SK-N-SH (cell line): ENCODE results near the gene PEPD. TPM values are rescaled to one million over a fixed set of nuclear protein-coding genes. Genes with fewer than 3 reads are reported as not detected.

Source experiments
- CTCF ChIA-PET: fragments of 300-600, 350-600 bp; formaldehyde crosslinking; extraction: SDS; loops from one replicate; lab custom pipeline; 2021; lab: Yijun Ruan, JAX
- POLR2A ChIA-PET: fragments of 350-600 bp; sonication (Branson Sonifier 250); formaldehyde crosslinking; extraction: SDS; loops from one replicate; lab custom pipeline; 2020; ENCODE audit warnings: antibody characterized with exemption, inconsistent platforms; lab: Yijun Ruan, JAX
- DNase-seq: peaks from one replicate; pipeline ENCODE4 v3.0.0; 2012
- H2AFZ ChIP-seq: fragments of 200-600 bp; sonication (generic); 2 replicates; pipeline ENCODE4 v1.8.1; 2016; ENCODE audit warnings: antibody characterized with exemption, mild to moderate bottlenecking, low read depth
- H3F3A ChIP-seq: fragments of 200-600 bp; sonication (generic); replicated peaks from 2 replicates; pipeline ENCODE3; 2016; ENCODE audit warnings: antibody characterized with exemption, mild to moderate bottlenecking; ENCODE audit not compliant: insufficient read depth
- H3K27ac ChIP-seq, 2 experiments: fragments of 200-500 bp in 1 of 2; fragments of 200-600 bp in 1 of 2; sonication (Bioruptor generic) in 1 of 2; sonication (generic), shearing (Covaris generic) in 1 of 2; 2 replicates each; pipeline versions ENCODE4 v1.5.1 to v1.6.1; 2014 to 2016; ENCODE audit warnings: low read depth in 2 of 2, inconsistent platforms in 1 of 2, low read length in 1 of 2, mild to moderate bottlenecking in 1 of 2, mixed read lengths in 1 of 2
- H3K27me3 ChIP-seq: fragments of 200-600 bp; sonication (generic), shearing (Covaris generic); 2 replicates; pipeline ENCODE4 v1.6.1; 2016; ENCODE audit warnings: mixed run types; ENCODE audit not compliant: insufficient read depth
- H3K36me3 ChIP-seq, 2 experiments: fragments of 200-500 bp in 1 of 2; fragments of 200-600 bp in 1 of 2; sonication (Bioruptor generic) in 1 of 2; sonication (generic) in 1 of 2; replicated peaks in 1 of 2; 2 replicates each; pipeline versions ENCODE3 to v1.5.1; 2014 to 2016; ENCODE audit warnings: low read length in 1 of 2, mild to moderate bottlenecking in 1 of 2; ENCODE audit not compliant: insufficient read depth in 2 of 2, control insufficient read depth in 1 of 2
- H3K4me1 ChIP-seq, 2 experiments: fragments of 200-500 bp in 1 of 2; fragments of 200-600 bp in 1 of 2; sonication (Bioruptor generic) in 1 of 2; sonication (generic), shearing (Covaris generic) in 1 of 2; 2 replicates each; pipeline versions ENCODE4 v1.5.1 to v1.6.1; 2014 to 2016; ENCODE audit warnings: low read depth in 1 of 2, low read length in 1 of 2, mixed run types in 1 of 2; ENCODE audit not compliant: insufficient read depth in 2 of 2, control insufficient read depth in 1 of 2
- H3K4me2 ChIP-seq: fragments of 200-600 bp; sonication (generic), shearing (Covaris generic); 2 replicates; pipeline ENCODE4 v1.6.1; 2017; ENCODE audit warnings: mixed run types
- H3K4me3 ChIP-seq, 2 experiments: fragments of 200-500 bp in 1 of 2; fragments of 200-600 bp in 1 of 2; sonication (Bioruptor generic) in 1 of 2; sonication (generic), shearing (Covaris generic) in 1 of 2; 2 replicates each; pipeline versions ENCODE4 v1.5.1 to v1.8.1; 2014 to 2016; ENCODE audit warnings: low read depth in 2 of 2, inconsistent platforms in 1 of 2, low read length in 1 of 2, mild to moderate bottlenecking in 1 of 2, mixed read lengths in 1 of 2, moderate library complexity in 1 of 2
- H3K79me2 ChIP-seq: fragments of 200-600 bp; sonication (generic); 2 replicates; pipeline ENCODE4 v1.8.1; 2017; ENCODE audit warnings: mild to moderate bottlenecking; ENCODE audit not compliant: insufficient read depth
- H3K9ac ChIP-seq: fragments of 200-600 bp; sonication (generic); 2 replicates; pipeline ENCODE4 v1.6.1; 2017; ENCODE audit warnings: mixed run types
- H3K9me2 ChIP-seq: fragments of 200-600 bp; sonication (generic); 2 replicates; pipeline ENCODE4 v1.6.1; 2017; ENCODE audit warnings: mixed run types
- H3K9me3 ChIP-seq: fragments of 200-600 bp; sonication (generic); 2 replicates; pipeline ENCODE4 v1.6.1; 2017; ENCODE audit warnings: mixed run types, mild to moderate bottlenecking, moderate library complexity
- H4K20me1 ChIP-seq: fragments of 200-600 bp; sonication (generic); 2 replicates; pipeline ENCODE4 v1.6.1; 2017; ENCODE audit warnings: mild to moderate bottlenecking, mixed run types; ENCODE audit not compliant: insufficient read depth
- EP300 ChIP-seq, 2 experiments: IDR thresholded peaks; 2 replicates each; pipeline versions ENCODE4 v1.4.0 to v1.6.1; 2012; ENCODE audit warnings: borderline replicate concordance in 1 of 2, low read depth in 1 of 2, low read length in 1 of 2
- EZH2phosphoT487 ChIP-seq: fragments of 200-600 bp; sonication (generic); IDR thresholded peaks from 2 replicates; pipeline ENCODE4 v1.6.1; 2017; ENCODE audit warnings: low read depth, mixed run types, mild to moderate bottlenecking, antibody characterized with exemption, moderate library complexity, borderline replicate concordance
- FOSL2 ChIP-seq: IDR thresholded peaks from 2 replicates; pipeline ENCODE4 v1.4.0; 2012; ENCODE audit warnings: low read depth, mild to moderate bottlenecking, moderate library complexity, borderline replicate concordance
- GABPA ChIP-seq: IDR thresholded peaks from 2 replicates; pipeline ENCODE4 v1.4.0; 2012; ENCODE audit warnings: low read depth, mild to moderate bottlenecking
- GATA2 ChIP-seq: sonication (generic); formaldehyde crosslinking; IDR thresholded peaks from 2 replicates; pipeline ENCODE4 v1.5.0; 2020; ENCODE audit warnings: mild to moderate bottlenecking, missing genetic modification reagents
- JUND ChIP-seq: IDR thresholded peaks from 2 replicates; pipeline ENCODE4 v1.4.0; 2012
- MAX ChIP-seq: IDR thresholded peaks from 2 replicates; pipeline ENCODE4 v1.4.0; 2012; ENCODE audit warnings: low read depth
- MEF2A ChIP-seq: IDR thresholded peaks from 2 replicates; pipeline ENCODE4 v1.4.0; 2012; ENCODE audit warnings: low read depth, borderline replicate concordance
- NFIC ChIP-seq: IDR thresholded peaks from 2 replicates; pipeline ENCODE4 v1.4.0; 2012; ENCODE audit warnings: borderline replicate concordance
- POLR2AphosphoS5 ChIP-seq: IDR thresholded peaks from 2 replicates; pipeline ENCODE4 v1.6.1; 2012; ENCODE audit warnings: low read depth, low read length
- RAD21 ChIP-seq: IDR thresholded peaks from 2 replicates; pipeline ENCODE4 v1.6.1; 2012; ENCODE audit warnings: mild to moderate bottlenecking, low read length
- RCOR1 ChIP-seq: fragments of 150-350 bp; IDR thresholded peaks from 2 replicates; pipeline ENCODE4 v1.6.1; 2017; ENCODE audit warnings: antibody characterized with exemption, low read length
- RXRA ChIP-seq: IDR thresholded peaks from 2 replicates; pipeline ENCODE4 v1.4.0; 2012; ENCODE audit warnings: low read depth, mild to moderate bottlenecking, borderline replicate concordance
- SIN3A ChIP-seq: IDR thresholded peaks from 2 replicates; pipeline ENCODE4 v1.6.1; 2012; ENCODE audit warnings: low read depth, mild to moderate bottlenecking, low read length, moderate library complexity, borderline replicate concordance
- SMC3 ChIP-seq: IDR thresholded peaks from 2 replicates; pipeline ENCODE4 v1.6.1; 2012; ENCODE audit warnings: low read depth, low read length, improper control_type of control experiment
- TAF1 ChIP-seq: IDR thresholded peaks from 2 replicates; pipeline ENCODE4 v1.6.1; 2012; ENCODE audit warnings: low read depth, mild to moderate bottlenecking, low read length, moderate library complexity, borderline replicate concordance
- TEAD4 ChIP-seq: IDR thresholded peaks from 2 replicates; pipeline ENCODE4 v1.4.0; 2012; ENCODE audit warnings: mild to moderate bottlenecking, borderline replicate concordance; ENCODE audit not compliant: insufficient read depth
- USF1 ChIP-seq: IDR thresholded peaks from 2 replicates; pipeline ENCODE4 v1.4.0; 2012; ENCODE audit warnings: low read depth, borderline replicate concordance
- USF2 ChIP-seq: fragments of 150-350 bp; IDR thresholded peaks from 2 replicates; pipeline ENCODE4 v1.6.1; 2017; ENCODE audit warnings: antibody characterized with exemption, low read length, low read depth, borderline replicate concordance
- WGBS: methylation state at CpG from one replicate; pipeline ENCODE4 v1.1.6; 2017; ENCODE audit warnings: low lambda C conversion rate; 5-methylcytosine and 5-hydroxymethylcytosine counted together
- polyA plus RNA-seq, 3 experiments: library from polyadenylated mRNA; depleted of rRNA; stranded (reverse); fragments of >200 nt; gene quantifications; 2 replicates each; pipeline ENCODE4 v1.2.3, GENCODE V29; 2012

The PEPD gene
- polyA plus RNA-seq, 1 of the 3 experiments (the other 2 are of a cell fraction) = 88.9 TPM

DNA sequence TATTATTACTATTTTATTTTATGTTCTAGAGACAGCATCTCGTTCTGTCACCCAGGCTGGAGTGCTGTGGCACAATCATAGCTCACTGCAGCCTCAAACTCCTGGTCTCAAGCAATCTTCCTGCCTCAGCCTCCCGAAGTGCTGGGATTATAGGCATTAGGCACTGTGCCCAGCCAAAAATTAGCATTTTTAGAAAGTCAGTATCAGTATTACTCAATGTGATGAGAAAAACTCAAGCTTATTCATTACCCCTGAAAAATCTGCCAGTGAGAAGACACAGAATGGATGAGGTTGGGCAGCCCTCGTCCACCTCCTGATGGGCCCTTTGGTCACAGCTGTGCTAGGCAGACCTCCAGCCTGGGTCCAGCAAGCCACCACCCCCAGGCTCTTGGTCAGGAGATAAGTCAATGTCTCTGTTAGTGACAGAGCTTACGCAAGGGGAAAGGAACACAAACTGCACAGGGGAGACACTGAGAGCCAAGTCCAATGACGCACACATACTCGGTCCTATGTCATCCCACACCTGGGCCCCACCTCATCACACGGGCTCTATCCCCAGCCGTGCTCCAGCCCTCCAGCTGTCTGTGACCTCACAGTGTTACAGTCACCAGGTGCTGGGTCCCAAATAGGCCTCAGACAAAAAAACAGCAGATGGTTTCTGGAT lies 19.8 kb downstream of the PEPD start:
- no peaks in the 10 kb centered on the region for H3K27me3 ChIP-seq
- ChIA-PET CTCF (no interaction called here), POLR2A (no interaction called here)
- no peaks in the 10 kb centered on the region for H4K20me1 ChIP-seq
- TF ChIP-seq GABPA = no peak
- TF ChIP-seq EZH2phosphoT487 = no peak
- TF ChIP-seq EP300 (IDR thresholded peaks at IDR 0.05; ENCODE audit: borderline replicate concordance in 1 of 2, low read depth in 1 of 2, low read length in 1 of 2) = no peak
- no peak for TF ChIP-seq RCOR1
- no peak for TF ChIP-seq MEF2A
- no peak for TF ChIP-seq NFIC
- no peak for TF ChIP-seq RAD21
- TF ChIP-seq FOSL2 = no peak
- TF ChIP-seq JUND = no peak
- TF ChIP-seq RXRA = no peak
- no peak for TF ChIP-seq POLR2AphosphoS5
- TF ChIP-seq USF2 = no peak
- no peak for TF ChIP-seq MAX
- TF ChIP-seq TEAD4 = no peak
- no peak for TF ChIP-seq GATA2 (CRISPR knock-in tag)
- TF ChIP-seq SIN3A = no peak
- TF ChIP-seq USF1 = no peak
- TF ChIP-seq SMC3 = no peak
- TF ChIP-seq TAF1 = no peak
- no peak overlapping the region for H3K4me3 ChIP-seq
- H3K27ac ChIP-seq = peak overlapping the region in 1 of 2 experiments; percentile 18; a peak in 1 of 4 replicates
- 86% methylated on average over 7 of the region's 8 CpGs for WGBS
- no peak overlapping the region for H2AFZ ChIP-seq
- H3K4me1 ChIP-seq = peaks cover 0 to 56% of the 10 kb centered on the region in 2 experiments; a peak in 1 of 4 replicates
- no peaks in the 10 kb centered on the region for H3K79me2 ChIP-seq
- no peaks in the 10 kb centered on the region for H3K9me2 ChIP-seq
- no peaks in the 10 kb centered on the region for H3F3A ChIP-seq
- H3K9me3 ChIP-seq = no peaks in the 10 kb centered on the region
- H3K9ac ChIP-seq = no peak overlapping the region
- peaks cover 0 to 23% of the 10 kb centered on the region in 2 experiments for H3K36me3 ChIP-seq
- DNase-seq = no peak
- no peak overlapping the region for H3K4me2 ChIP-seq
